ENCODE results near the gene MSI2. TPM values are rescaled to one million over a fixed set of nuclear protein-coding genes. Genes with fewer than 3 reads are reported as not detected.

MSI2 gene
- polyA plus RNA-seq, 3 donors = 7.4 to 10.7 (median 7.5) TPM

- 86 to 89% (median 86%) methylated on average over 6 of the region's 6 CpGs for WGBS, 3 donors
- no peak overlapping the region for H3K27ac ChIP-seq (ENCODE audit: low read depth, low read length)
Observed at GRCh38 chr17:57602896-57603295, 346.6 kb downstream of the MSI2 start.

GRCh38 chr17:57603546-57603945, 347.2 kb downstream of the MSI2 start:
- H3K27ac ChIP-seq (ENCODE audit: low read depth, low read length) = no peak overlapping the region
- WGBS, 3 donors = 57 to 90% (median 89%) methylated on average over 3 of the region's 3 CpGs

- 53 to 68% (median 59%) methylated on average over 5 of the region's 5 CpGs for WGBS, 3 donors
- H3K27ac ChIP-seq (ENCODE audit: low read depth, low read length) = no peak overlapping the region
Observed at GRCh38 chr17:57603978-57604377, 347.7 kb downstream of the MSI2 start.

- H3K27ac ChIP-seq (ENCODE audit: low read depth, low read length) = no peak overlapping the region
- 30 to 51% (median 36%) methylated on average over 20 to 24 of the region's 24 CpGs for WGBS, 3 donors
Observed at GRCh38 chr17:57604771-57605674, 348.7 kb downstream of the MSI2 start.

- no peak overlapping the region for H3K27ac ChIP-seq (ENCODE audit: low read depth, low read length)
- 69 to 72% (median 70%) methylated on average over 5 of the region's 5 CpGs for WGBS, 3 donors
Observed at GRCh38 chr17:57605675-57606105, 349.4 kb downstream of the MSI2 start.

- 87 to 97% (median 95%) methylated on average over 6 of the region's 6 CpGs for WGBS, 3 donors
- H3K27ac ChIP-seq (ENCODE audit: low read depth, low read length) = no peak overlapping the region
Observed at GRCh38 chr17:57606111-57606875, 350.0 kb downstream of the MSI2 start.

- 85 to 93% (median 91%) methylated on average over 12 of the region's 12 CpGs for WGBS, 3 donors
- no peak overlapping the region for H3K27ac ChIP-seq (ENCODE audit: low read depth, low read length)
Observed at GRCh38 chr17:57607553-57608120, 351.3 kb downstream of the MSI2 start.

- H3K27ac ChIP-seq (ENCODE audit: low read depth, low read length) = no peak overlapping the region
- WGBS, 3 donors = 87 to 96% (median 89%) methylated on average over 12 of the region's 12 CpGs
Observed at GRCh38 chr17:57608369-57609124, 352.2 kb downstream of the MSI2 start.

- H3K27ac ChIP-seq (ENCODE audit: low read depth, low read length) = no peak overlapping the region
Observed at GRCh38 chr17:57609125-57609877, 353.0 kb downstream of the MSI2 start.

GRCh38 chr17:57609878-57610270, 353.6 kb downstream of the MSI2 start:
- WGBS, 3 donors = 69 to 87% (median 83%) methylated on average over 13 of the region's 13 CpGs
- H3K27ac ChIP-seq (ENCODE audit: low read depth, low read length) = no peak overlapping the region

More at GRCh38 chr17:57609125-57609877, 353.0 kb downstream of the MSI2 start:
- WGBS, 3 donors = 58 to 94% (median 90%) methylated on average over 11 of the region's 11 CpGs

GRCh38 chr17:57612202-57613071, 356.1 kb downstream of the MSI2 start:
- H3K27ac ChIP-seq (ENCODE audit: low read depth, low read length) = no peak overlapping the region
- WGBS, 3 donors = 72 to 77% (median 73%) methylated on average over 7 of the region's 12 CpGs

- 90 to 94% (median 94%) methylated on average over 3 of the region's 3 CpGs for WGBS, 3 donors
- no peak overlapping the region for H3K27ac ChIP-seq (ENCODE audit: low read depth, low read length)
Observed at GRCh38 chr17:57614742-57615141, 358.4 kb downstream of the MSI2 start.

- H3K27ac ChIP-seq (ENCODE audit: low read depth, low read length) = no peak overlapping the region
- 93 to 96% (median 94%) methylated on average over 13 of the region's 13 CpGs for WGBS, 3 donors
Observed at GRCh38 chr17:57615836-57616757, 359.8 kb downstream of the MSI2 start.

GRCh38 chr17:57617218-57617617, 360.9 kb downstream of the MSI2 start:
- H3K27ac ChIP-seq (ENCODE audit: low read depth, low read length) = no peak overlapping the region

- H3K27ac ChIP-seq (ENCODE audit: low read depth, low read length) = no peak overlapping the region
- 93 to 95% (median 93%) methylated on average over 19 of the region's 19 CpGs for whole genome bisulfite sequencing, 3 donors
Observed at GRCh38 chr17:57619061-57619937, 363.0 kb downstream of the MSI2 start.
